HG02571 (cell line): Measurements from ENCODE around the gene SMYD3.
"Not testable (repeated sequence)": the region's sequence is repeated elsewhere in the genome, so short reads cannot be mapped to it uniquely, and the experiment has no call there.

Experiments used
- ATAC-seq: cut with Tn5 transposase; IDR thresholded peaks from one replicate; pipeline ENCODE4 v1.9.1; 2021; ENCODE audit warnings: mild to moderate bottlenecking, moderate library complexity; ENCODE audit not compliant: unreplicated experiment

The SMYD3 gene

GRCh38 chr1:246081138-246081702 lies 425.9 kb downstream of the SMYD3 start:
- no peak for ATAC-seq

GRCh38 chr1:246080031-246080430 lies 427.0 kb downstream of the SMYD3 start:
- ATAC-seq = no peak

- ATAC-seq = no peak
Observed at GRCh38 chr1:246078888-246079252, 428.2 kb downstream of the SMYD3 start.

GRCh38 chr1:246078126-246078887 lies 428.8 kb downstream of the SMYD3 start:
- no peak for ATAC-seq

GRCh38 chr1:246077476-246077875 lies 429.6 kb downstream of the SMYD3 start:
- no peak for ATAC-seq

GRCh38 chr1:246074421-246074820 lies 432.7 kb downstream of the SMYD3 start:
- no peak for ATAC-seq

- no peak for ATAC-seq
Observed at GRCh38 chr1:246072456-246072955, 434.6 kb downstream of the SMYD3 start.

GRCh38 chr1:246071981-246072380 lies 435.1 kb downstream of the SMYD3 start:
- not testable (repeated sequence) for ATAC-seq

- ATAC-seq = not testable (repeated sequence)
Observed at GRCh38 chr1:246071561-246071960, 435.5 kb downstream of the SMYD3 start.

- no peak for ATAC-seq
Observed at GRCh38 chr1:246069581-246069980, 437.5 kb downstream of the SMYD3 start.

GRCh38 chr1:246068619-246069509 lies 438.2 kb downstream of the SMYD3 start:
- ATAC-seq = no peak

GRCh38 chr1:246068217-246068512 lies 438.9 kb downstream of the SMYD3 start:
- ATAC-seq = no peak

- ATAC-seq = no peak
Observed at GRCh38 chr1:246067432-246068216, 439.5 kb downstream of the SMYD3 start.

GRCh38 chr1:246066573-246066972 lies 440.5 kb downstream of the SMYD3 start:
- ATAC-seq = no peak

GRCh38 chr1:246065592-246065991 lies 441.5 kb downstream of the SMYD3 start:
- ATAC-seq = no peak

- ATAC-seq = no peak
Observed at GRCh38 chr1:246064891-246065290, 442.2 kb downstream of the SMYD3 start.

GRCh38 chr1:246063013-246063616 lies 444.0 kb downstream of the SMYD3 start:
- no peak for ATAC-seq

GRCh38 chr1:246058466-246058865 lies 448.6 kb downstream of the SMYD3 start:
- no peak for ATAC-seq

GRCh38 chr1:246052603-246053002 lies 454.5 kb downstream of the SMYD3 start:
- ATAC-seq = no peak

GRCh38 chr1:246051909-246052518 lies 455.1 kb downstream of the SMYD3 start:
- no peak for ATAC-seq
